Measurements from ENCODE around the gene CFLAR. TPM values are rescaled to one million over a fixed set of nuclear protein-coding genes. Genes with fewer than 3 reads are reported as not detected.

CFLAR gene
- total RNA-seq, 1 donor from 2014 or later, result 11.4 TPM

DNA sequence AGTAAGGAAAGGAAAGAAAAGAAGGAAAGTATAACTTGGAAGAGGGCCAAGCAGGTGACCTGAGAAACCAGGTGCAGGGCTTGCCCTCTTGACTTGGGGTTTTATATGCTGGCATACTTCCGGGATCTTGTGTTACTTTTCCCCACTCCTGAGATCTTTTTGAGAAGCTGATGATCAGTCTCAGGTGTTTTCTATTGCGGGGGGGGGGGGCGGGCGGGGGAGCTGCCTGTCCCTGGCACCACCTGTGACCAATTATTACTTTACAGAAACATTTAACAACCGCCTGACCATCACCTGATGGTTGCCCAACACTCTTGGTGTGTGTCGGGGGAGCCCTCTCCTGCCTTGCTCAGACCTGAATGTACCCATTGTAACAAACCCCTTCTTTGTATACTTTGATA, 60.1 kb downstream of the CFLAR start:
- H3K9ac ChIP-seq, result no peak overlapping the region
- H3K4me3 ChIP-seq, result no peak overlapping the region
- H3K4me3 Mint-ChIP-seq, result no peak overlapping the region
- no peaks in the 10 kb centered on the region for H3K36me3 Mint-ChIP-seq
- TF ChIP-seq EZH2 (IDR thresholded peaks at IDR 0.05) (no peak), EZH2phosphoT487 (IDR thresholded peaks at IDR 0.05) (no peak)
- TF ChIP-seq, protein P1, sequence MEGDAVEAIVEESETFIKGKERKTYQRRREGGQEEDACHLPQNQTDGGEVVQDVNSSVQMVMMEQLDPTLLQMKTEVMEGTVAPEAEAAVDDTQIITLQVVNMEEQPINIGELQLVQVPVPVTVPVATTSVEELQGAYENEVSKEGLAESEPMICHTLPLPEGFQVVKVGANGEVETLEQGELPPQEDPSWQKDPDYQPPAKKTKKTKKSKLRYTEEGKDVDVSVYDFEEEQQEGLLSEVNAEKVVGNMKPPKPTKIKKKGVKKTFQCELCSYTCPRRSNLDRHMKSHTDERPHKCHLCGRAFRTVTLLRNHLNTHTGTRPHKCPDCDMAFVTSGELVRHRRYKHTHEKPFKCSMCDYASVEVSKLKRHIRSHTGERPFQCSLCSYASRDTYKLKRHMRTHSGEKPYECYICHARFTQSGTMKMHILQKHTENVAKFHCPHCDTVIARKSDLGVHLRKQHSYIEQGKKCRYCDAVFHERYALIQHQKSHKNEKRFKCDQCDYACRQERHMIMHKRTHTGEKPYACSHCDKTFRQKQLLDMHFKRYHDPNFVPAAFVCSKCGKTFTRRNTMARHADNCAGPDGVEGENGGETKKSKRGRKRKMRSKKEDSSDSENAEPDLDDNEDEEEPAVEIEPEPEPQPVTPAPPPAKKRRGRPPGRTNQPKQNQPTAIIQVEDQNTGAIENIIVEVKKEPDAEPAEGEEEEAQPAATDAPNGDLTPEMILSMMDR (IDR thresholded peaks at IDR 0.05), result no peak
- H3K4me1 ChIP-seq, result no peaks in the 10 kb centered on the region
- no peak for DNase-seq (ENCODE audit: low spot score)
- no peaks in the 10 kb centered on the region for H3K36me3 ChIP-seq
- no peak overlapping the region for H2AFZ ChIP-seq (replicated peaks)
- H3K4me1 Mint-ChIP-seq, result no peaks in the 10 kb centered on the region
- no peak overlapping the region for H3K27ac Mint-ChIP-seq
- peaks cover 3% of the 10 kb centered on the region for H3K27me3 Mint-ChIP-seq (ENCODE audit: insufficient read depth, low read depth)
- H3K9me3 ChIP-seq (ENCODE audit: low read depth), result no peaks in the 10 kb centered on the region
- peaks cover 4% of the 10 kb centered on the region for H3K9me3 Mint-ChIP-seq
- H3K27me3 ChIP-seq, result no peaks in the 10 kb centered on the region
- no peaks in the 10 kb centered on the region for H4K20me1 ChIP-seq (ENCODE audit: low read depth)
- no peaks in the 10 kb centered on the region for H3K79me2 ChIP-seq (ENCODE audit: low read depth)
- no peak overlapping the region for H3K27ac ChIP-seq
- no peaks in the 10 kb centered on the region for H3F3A ChIP-seq (ENCODE audit: low read depth)
- no peak overlapping the region for H3K4me2 ChIP-seq

GRCh38 chr2:201180010-201180409, 64.0 kb downstream of the CFLAR start:
- H3K4me3 ChIP-seq, result no peak overlapping the region
- H3K9me3 Mint-ChIP-seq, result peaks cover 4% of the 10 kb centered on the region
- no peaks in the 10 kb centered on the region for H3K79me2 ChIP-seq (ENCODE audit: low read depth)
- no peak overlapping the region for H3K9ac ChIP-seq
- H3K4me3 Mint-ChIP-seq, result no peak overlapping the region
- no peaks in the 10 kb centered on the region for H3K4me1 ChIP-seq
- H3K27me3 ChIP-seq, result no peaks in the 10 kb centered on the region
- no peaks in the 10 kb centered on the region for H4K20me1 ChIP-seq (ENCODE audit: low read depth)
- no peaks in the 10 kb centered on the region for H3F3A ChIP-seq (ENCODE audit: low read depth)
- H3K36me3 Mint-ChIP-seq, result no peaks in the 10 kb centered on the region
- DNase-seq (ENCODE audit: low spot score), result no peak
- H3K9me3 ChIP-seq (ENCODE audit: low read depth), result no peaks in the 10 kb centered on the region
- no peak overlapping the region for H3K4me2 ChIP-seq
- no peaks in the 10 kb centered on the region for H3K4me1 Mint-ChIP-seq
- no peak overlapping the region for H3K27ac ChIP-seq
- no peak overlapping the region for H2AFZ ChIP-seq (replicated peaks)
- peaks cover 3% of the 10 kb centered on the region for H3K27me3 Mint-ChIP-seq (ENCODE audit: insufficient read depth, low read depth)
- no peaks in the 10 kb centered on the region for H3K36me3 ChIP-seq
- TF ChIP-seq EZH2phosphoT487 (IDR thresholded peaks at IDR 0.05) (no peak), EZH2 (IDR thresholded peaks at IDR 0.05) (no peak)
- TF ChIP-seq, protein P1 (IDR thresholded peaks at IDR 0.05), result no peak
- H3K27ac Mint-ChIP-seq, result no peak overlapping the region

DNA sequence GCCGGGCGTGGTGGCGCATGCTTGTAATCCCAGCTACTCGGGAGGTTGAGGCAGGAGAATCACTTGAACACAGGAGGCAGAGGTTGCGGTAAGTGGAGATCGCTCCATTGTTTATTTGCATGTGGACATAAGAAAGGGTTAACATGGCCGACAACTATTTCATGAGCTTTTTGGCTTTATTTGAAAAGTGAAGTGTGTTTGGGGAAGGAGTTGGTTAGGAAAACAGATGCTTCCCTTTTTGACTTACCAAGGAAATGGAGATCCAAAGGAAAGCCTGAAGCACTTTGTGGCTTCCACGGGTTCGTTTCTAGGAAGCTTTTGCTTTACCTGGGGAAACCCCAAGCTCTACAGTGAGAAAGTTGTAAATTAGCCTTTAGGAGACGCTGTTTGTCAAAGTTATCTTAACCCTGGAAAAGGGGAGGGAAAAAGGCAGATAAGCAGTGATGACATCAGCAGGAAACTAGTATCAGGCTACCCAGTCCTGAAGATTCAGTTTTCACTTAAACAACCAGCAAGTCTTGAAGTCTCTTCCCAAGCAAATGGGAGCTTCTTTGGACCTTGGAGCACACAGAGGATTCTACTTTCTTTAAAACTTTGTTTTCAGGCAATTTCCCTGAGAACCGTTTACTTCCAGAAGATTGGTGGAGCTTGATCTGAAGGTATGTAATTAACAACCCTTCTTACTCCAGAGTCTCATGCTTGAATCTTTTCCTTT, 66.8 kb downstream of the CFLAR start, which contains the start of gene CASP10:
Gene CASP10 (plus strand): TSS at position 492 of the 715 bp plus-strand sequence. CDS start 2,637 bp downstream, outside the sequence.
- no peak within 1 kb of the TSS for H3K27ac ChIP-seq
- TF ChIP-seq EZH2phosphoT487 (IDR thresholded peaks at IDR 0.05) (no peak), EZH2 (IDR thresholded peaks at IDR 0.05) (no peak)
- TF ChIP-seq, protein P1 (IDR thresholded peaks at IDR 0.05), result peak; percentile 23
- H3F3A ChIP-seq (ENCODE audit: low read depth), result no peaks in the 10 kb centered on the region
- H3K4me2 ChIP-seq, result no peak within 1 kb of the TSS
- Mint-ChIP-seq H3K4me3 (no peak within 1 kb of the TSS), H3K36me3 (no peaks in the 10 kb centered on the region), H3K9me3 (peaks cover 2% of the 10 kb centered on the region), H3K4me1 (no peaks in the 10 kb centered on the region), H3K27me3 (ENCODE audit: insufficient read depth, low read depth) (peaks cover 2% of the 10 kb centered on the region), H3K27ac (no peak within 1 kb of the TSS)
- no peaks in the 10 kb centered on the region for H3K4me1 ChIP-seq
- H2AFZ ChIP-seq (replicated peaks), result peak within 1 kb of the TSS; percentile 96
- no peaks in the 10 kb centered on the region for H3K79me2 ChIP-seq (ENCODE audit: low read depth)
- no peaks in the 10 kb centered on the region for H4K20me1 ChIP-seq (ENCODE audit: low read depth)
- no peak within 1 kb of the TSS for H3K4me3 ChIP-seq
- peak; percentile 20 for DNase-seq (ENCODE audit: low spot score)
- H3K36me3 ChIP-seq, result no peaks in the 10 kb centered on the region
- no peaks in the 10 kb centered on the region for H3K27me3 ChIP-seq
- no peak within 1 kb of the TSS for H3K9ac ChIP-seq
- no peaks in the 10 kb centered on the region for H3K9me3 ChIP-seq (ENCODE audit: low read depth)
